Measurements from ENCODE around the gene ABCC8. TPM values are rescaled to one million over a fixed set of nuclear protein-coding genes. Genes with fewer than 3 reads are reported as not detected.

ABCC8 gene
- total RNA-seq, 2 donors from 2014 or later = 0.55 TPM; not detected in 1

GRCh38 chr11:17500673-17501072 is 24.0 kb upstream of the ABCC8 start:
- Histone ChIP-seq H3K9ac (ENCODE audit: extremely low read depth, low read length, poor library complexity, severe bottlenecking) (no peak overlapping the region), H3K27ac (ENCODE audit: low read depth, low read length) (no peak overlapping the region), H3K27me3 (ENCODE audit: control insufficient read depth, insufficient read depth, low read length, poor library complexity, severe bottlenecking) (no peaks in the 10 kb centered on the region), H3K4me3 (ENCODE audit: low read length) (no peak overlapping the region), H3K9me3 (ENCODE audit: control insufficient read depth, low read length) (no peaks in the 10 kb centered on the region), H3K36me3 (ENCODE audit: control insufficient read depth, insufficient read depth, low read length) (no peaks in the 10 kb centered on the region), H3K4me1 (ENCODE audit: control insufficient read depth, insufficient read depth, low read length) (no peaks in the 10 kb centered on the region)
- Mint-ChIP-seq H3K36me3 (ENCODE audit: low read depth) (no peaks in the 10 kb centered on the region), H3K4me3 (no peak overlapping the region), H3K27me3 (ENCODE audit: insufficient read depth) (peaks cover 23% of the 10 kb centered on the region), H3K27ac (no peak overlapping the region), H3K9me3 (no peaks in the 10 kb centered on the region), H3K4me1 (no peaks in the 10 kb centered on the region)
- 90 to 100% methylated on average over 4 to 12 of the region's 12 CpGs for WGBS, 2 experiments (ENCODE audit: insufficient coverage in 1 of 2, insufficient read length in 1 of 2)
- no peak for DNase-seq
- TF ChIP-seq, protein P1, sequence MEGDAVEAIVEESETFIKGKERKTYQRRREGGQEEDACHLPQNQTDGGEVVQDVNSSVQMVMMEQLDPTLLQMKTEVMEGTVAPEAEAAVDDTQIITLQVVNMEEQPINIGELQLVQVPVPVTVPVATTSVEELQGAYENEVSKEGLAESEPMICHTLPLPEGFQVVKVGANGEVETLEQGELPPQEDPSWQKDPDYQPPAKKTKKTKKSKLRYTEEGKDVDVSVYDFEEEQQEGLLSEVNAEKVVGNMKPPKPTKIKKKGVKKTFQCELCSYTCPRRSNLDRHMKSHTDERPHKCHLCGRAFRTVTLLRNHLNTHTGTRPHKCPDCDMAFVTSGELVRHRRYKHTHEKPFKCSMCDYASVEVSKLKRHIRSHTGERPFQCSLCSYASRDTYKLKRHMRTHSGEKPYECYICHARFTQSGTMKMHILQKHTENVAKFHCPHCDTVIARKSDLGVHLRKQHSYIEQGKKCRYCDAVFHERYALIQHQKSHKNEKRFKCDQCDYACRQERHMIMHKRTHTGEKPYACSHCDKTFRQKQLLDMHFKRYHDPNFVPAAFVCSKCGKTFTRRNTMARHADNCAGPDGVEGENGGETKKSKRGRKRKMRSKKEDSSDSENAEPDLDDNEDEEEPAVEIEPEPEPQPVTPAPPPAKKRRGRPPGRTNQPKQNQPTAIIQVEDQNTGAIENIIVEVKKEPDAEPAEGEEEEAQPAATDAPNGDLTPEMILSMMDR (conservative IDR thresholded peaks at IDR 0.05) = no peak

GRCh38 chr11:17498475-17498874 is 21.8 kb upstream of the ABCC8 start:
- H3K27ac Mint-ChIP-seq = no peak overlapping the region
- H3K36me3 Mint-ChIP-seq (ENCODE audit: low read depth) = no peaks in the 10 kb centered on the region
- H3K36me3 ChIP-seq (ENCODE audit: control insufficient read depth, insufficient read depth, low read length) = no peaks in the 10 kb centered on the region
- 58 to 64% methylated on average over 3 to 5 of the region's 5 CpGs for WGBS, 2 experiments (ENCODE audit: insufficient coverage in 1 of 2, insufficient read length in 1 of 2)
- H3K27ac ChIP-seq (ENCODE audit: low read depth, low read length) = no peak overlapping the region
- no peak overlapping the region for H3K4me3 ChIP-seq (ENCODE audit: low read length)
- no peaks in the 10 kb centered on the region for H3K9me3 Mint-ChIP-seq
- H3K4me1 ChIP-seq (ENCODE audit: control insufficient read depth, insufficient read depth, low read length) = no peaks in the 10 kb centered on the region
- H3K9me3 ChIP-seq (ENCODE audit: control insufficient read depth, low read length) = no peaks in the 10 kb centered on the region
- H3K9ac ChIP-seq (ENCODE audit: extremely low read depth, low read length, poor library complexity, severe bottlenecking) = no peak overlapping the region
- no peak overlapping the region for H3K4me3 Mint-ChIP-seq
- H3K27me3 Mint-ChIP-seq (ENCODE audit: insufficient read depth) = peaks cover 23% of the 10 kb centered on the region
- no peaks in the 10 kb centered on the region for H3K27me3 ChIP-seq (ENCODE audit: control insufficient read depth, insufficient read depth, low read length, poor library complexity, severe bottlenecking)
- no peaks in the 10 kb centered on the region for H3K4me1 Mint-ChIP-seq
- TF ChIP-seq, protein P1 (conservative IDR thresholded peaks at IDR 0.05) = peak; percentile 68
- peak; percentile 81 for DNase-seq

GRCh38 chr11:17498058-17498457 is 21.4 kb upstream of the ABCC8 start:
- H3K27me3 ChIP-seq (ENCODE audit: control insufficient read depth, insufficient read depth, low read length, poor library complexity, severe bottlenecking) = no peaks in the 10 kb centered on the region
- Mint-ChIP-seq H3K4me3 (no peak overlapping the region), H3K27ac (no peak overlapping the region), H3K4me1 (no peaks in the 10 kb centered on the region), H3K27me3 (ENCODE audit: insufficient read depth) (peaks cover 23% of the 10 kb centered on the region), H3K9me3 (no peaks in the 10 kb centered on the region), H3K36me3 (ENCODE audit: low read depth) (no peaks in the 10 kb centered on the region)
- H3K4me3 ChIP-seq (ENCODE audit: low read length) = no peak overlapping the region
- DNase-seq = peak; percentile 73
- no peaks in the 10 kb centered on the region for H3K9me3 ChIP-seq (ENCODE audit: control insufficient read depth, low read length)
- WGBS, 2 experiments (ENCODE audit: insufficient coverage in 1 of 2, insufficient read length in 1 of 2) = 53 to 60% methylated on average over 2 to 4 of the region's 4 CpGs
- no peaks in the 10 kb centered on the region for H3K4me1 ChIP-seq (ENCODE audit: control insufficient read depth, insufficient read depth, low read length)
- H3K9ac ChIP-seq (ENCODE audit: extremely low read depth, low read length, poor library complexity, severe bottlenecking) = no peak overlapping the region
- H3K27ac ChIP-seq (ENCODE audit: low read depth, low read length) = no peak overlapping the region
- no peaks in the 10 kb centered on the region for H3K36me3 ChIP-seq (ENCODE audit: control insufficient read depth, insufficient read depth, low read length)
- TF ChIP-seq, protein P1 (conservative IDR thresholded peaks at IDR 0.05) = no peak
